ENCODE data around the gene TUBGCP5.
"Not testable (repeated sequence)": the region's sequence is repeated elsewhere in the genome, so short reads cannot be mapped to it uniquely, and the experiment has no call there.

Gene TUBGCP5

DNA sequence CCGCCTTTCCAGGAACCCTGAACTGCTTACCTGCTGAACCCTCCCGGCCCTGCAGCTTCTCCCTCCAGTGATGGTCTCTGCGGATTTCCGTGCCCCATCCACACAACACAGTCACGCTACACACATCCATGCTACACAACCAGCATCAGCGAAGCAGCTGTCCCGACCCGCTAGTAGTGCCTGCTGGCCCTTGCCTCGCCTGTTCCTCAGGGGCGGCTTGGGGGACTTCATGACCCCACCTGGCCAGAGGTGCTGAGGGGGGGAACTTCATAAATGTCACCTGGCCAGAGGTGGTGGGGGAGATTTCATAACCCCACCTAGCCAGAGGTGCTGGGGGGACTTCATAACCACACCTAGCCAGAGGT is 530 bp upstream of the TUBGCP5 start:
- no peak for DNase-seq

GRCh38 chr15:23038726-23039142 is 635 bp downstream of the TUBGCP5 start:
- peak; percentile 15 for DNase-seq

DNA sequence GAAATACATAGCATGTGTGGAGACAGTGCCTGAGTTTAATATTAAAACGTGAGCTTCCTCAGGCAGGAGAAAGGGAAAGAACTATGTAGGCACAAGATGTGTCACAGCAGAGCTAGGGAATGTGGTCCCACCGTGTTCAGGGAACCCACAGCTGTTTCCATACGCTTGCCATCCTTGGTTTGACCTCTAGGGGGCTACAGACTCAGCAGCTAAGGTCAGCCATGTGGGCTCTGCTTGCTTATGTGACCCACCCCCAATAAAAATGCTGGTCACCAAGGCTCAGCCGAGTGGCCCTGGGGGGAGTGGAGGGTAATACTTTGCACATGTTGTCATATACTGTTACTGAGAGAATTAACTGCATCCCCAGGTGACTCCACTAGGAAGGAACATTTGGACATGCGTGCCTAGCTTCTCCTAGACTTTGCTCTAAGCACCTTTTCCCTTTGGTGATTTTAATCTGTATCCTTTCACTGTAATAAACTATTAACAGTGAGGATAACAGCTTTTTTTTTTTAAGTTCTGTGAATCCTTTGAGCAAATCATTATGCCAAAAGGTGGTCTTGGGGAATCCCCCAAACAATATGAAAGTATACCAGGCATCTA is 3.3 kb downstream of the TUBGCP5 start:
- DNase-seq = no peak

- DNase-seq = no peak
These were observed 5.4 kb downstream of the TUBGCP5 start for GRCh38 chr15:23033979-23034378.

- DNase-seq = no peak
These were observed 13.2 kb downstream of the TUBGCP5 start for GRCh38 chr15:23026218-23026617.

- no peak for DNase-seq
These were observed 17.2 kb downstream of the TUBGCP5 start for GRCh38 chr15:23022156-23022555.

GRCh38 chr15:23014394-23015000 is 24.9 kb downstream of the TUBGCP5 start:
- no peak for DNase-seq

GRCh38 chr15:23013681-23014080 is 25.7 kb downstream of the TUBGCP5 start:
- no peak for DNase-seq

DNA sequence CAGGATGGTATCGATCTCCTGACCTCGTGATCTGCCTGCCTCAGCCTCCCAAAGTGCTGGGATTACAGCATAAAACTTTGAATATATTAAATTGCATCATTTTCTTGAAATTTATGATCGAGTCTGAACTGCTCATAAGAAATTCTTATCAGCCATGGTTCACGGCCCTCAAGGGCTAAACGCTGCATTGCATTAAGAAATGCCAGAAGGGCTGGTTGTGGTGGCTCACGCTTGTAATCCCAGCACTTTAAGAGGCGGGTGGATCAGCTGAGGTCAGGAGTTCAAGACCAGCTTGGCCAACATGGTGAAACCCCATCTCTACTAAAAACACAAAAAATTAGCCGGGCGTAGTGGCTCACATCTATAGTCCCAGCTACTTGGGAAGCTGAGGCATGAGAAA is 26.8 kb downstream of the TUBGCP5 start:
- not testable (repeated sequence) for DNase-seq

DNA sequence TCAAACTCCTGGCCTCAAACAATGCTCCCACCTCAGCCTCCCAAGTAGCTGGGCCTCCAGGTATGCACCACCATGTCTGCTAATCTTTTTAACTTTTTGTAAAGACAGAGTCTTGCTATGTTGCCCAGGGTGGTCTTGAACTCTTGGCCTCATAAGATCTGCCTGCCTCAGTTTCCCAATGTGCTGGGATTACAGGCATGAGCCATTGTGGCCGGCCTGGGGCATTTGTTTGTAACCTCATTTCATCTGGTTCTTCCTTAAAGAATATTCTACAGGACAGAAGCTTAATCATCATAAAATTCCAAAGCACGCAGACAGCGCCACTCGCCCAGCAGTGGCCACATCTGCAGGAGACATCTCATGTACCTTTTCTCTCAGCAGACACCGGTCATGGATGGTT is 35.6 kb downstream of the TUBGCP5 start:
- no peak for DNase-seq

- DNase-seq = no peak
These were observed 36.4 kb downstream of the TUBGCP5 start for GRCh38 chr15:23002920-23003319.

DNA sequence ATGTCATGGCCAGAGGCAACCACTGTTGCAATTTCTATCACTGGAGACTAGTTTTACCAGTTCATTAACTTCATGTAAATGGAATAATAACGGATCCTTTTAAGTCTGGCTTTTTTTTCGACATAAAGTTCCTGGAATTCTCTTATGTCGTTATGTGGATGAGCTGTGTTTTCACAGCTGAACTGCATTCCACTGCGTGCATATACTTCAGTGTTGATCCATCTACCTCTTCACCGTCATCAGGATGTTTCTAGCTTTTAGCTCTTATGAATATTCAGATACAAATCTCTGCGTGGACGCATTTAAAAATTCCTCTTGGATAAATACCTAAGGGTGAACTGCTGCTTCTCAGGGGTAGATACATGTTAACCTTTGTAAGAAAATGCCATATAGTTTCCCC is 43.6 kb downstream of the TUBGCP5 start:
- no peak for DNase-seq

GRCh38 chr15:22992024-22992326 is 47.4 kb downstream of the TUBGCP5 start:
- DNase-seq = no peak

DNA sequence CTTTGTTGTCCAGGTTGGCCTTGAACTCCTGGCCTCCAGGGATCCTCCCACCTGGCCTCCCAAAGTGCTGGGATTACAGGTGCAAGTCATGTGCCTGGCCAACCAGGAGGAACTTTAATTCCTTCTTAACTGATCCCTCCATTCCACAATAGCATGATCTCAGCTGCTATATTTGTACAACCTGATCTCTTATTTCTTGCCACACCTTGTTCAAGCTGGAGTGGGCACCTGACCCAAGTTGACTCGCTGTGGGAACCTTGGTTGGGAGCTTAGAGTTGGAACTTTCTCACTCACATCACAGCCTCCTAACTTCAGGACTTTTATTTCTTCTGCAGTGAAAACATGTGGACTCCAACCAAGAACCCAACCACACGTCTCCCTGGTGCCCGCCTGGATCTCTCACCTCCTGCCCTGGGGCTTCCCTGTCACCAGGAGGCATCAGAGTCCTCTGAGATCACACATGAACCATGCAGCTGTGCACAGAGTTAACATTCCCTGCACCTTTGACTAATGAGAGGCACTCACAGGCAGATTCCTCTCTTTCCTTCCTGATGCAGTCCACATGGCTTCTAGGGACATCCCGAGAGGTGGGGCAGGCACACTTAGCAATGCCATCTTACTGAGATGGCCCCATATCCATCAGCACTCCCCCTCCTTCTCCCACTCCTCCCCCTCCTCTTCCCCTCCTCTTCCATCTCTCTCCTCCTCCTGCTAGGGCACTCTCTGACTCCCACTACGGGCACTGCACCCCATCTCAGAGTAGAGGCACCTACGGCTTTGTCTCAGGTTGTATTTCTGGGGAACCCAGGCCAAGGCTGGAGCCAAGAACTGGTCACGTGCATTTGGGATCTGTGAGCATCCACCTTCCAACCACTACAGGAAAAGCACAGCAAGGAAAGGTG is 49.5 kb downstream of the TUBGCP5 start:
- DNase-seq = no peak

DNA sequence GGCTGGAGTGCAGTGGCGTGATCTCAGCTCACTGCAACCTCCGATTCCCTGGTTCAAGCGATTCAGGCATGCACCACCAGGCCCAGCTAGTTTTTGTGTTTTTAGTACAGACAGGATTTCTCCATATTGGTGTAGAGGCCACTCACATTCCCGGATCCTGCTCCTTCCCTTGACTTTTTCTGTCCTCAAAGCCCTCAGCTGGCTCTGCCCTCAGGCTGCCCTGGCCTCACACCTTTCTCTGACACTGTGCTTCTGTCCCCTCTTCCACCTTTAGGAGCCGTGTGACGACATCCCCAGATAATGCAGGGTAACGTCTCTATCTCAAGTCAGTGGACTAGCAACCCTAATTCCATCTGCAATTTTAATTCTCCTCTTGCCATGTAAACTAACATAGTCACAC is 50.6 kb downstream of the TUBGCP5 start:
- DNase-seq = no peak

- DNase-seq = not testable (repeated sequence)
These were observed 57.4 kb downstream of the TUBGCP5 start for GRCh38 chr15:22981931-22982330.

DNA sequence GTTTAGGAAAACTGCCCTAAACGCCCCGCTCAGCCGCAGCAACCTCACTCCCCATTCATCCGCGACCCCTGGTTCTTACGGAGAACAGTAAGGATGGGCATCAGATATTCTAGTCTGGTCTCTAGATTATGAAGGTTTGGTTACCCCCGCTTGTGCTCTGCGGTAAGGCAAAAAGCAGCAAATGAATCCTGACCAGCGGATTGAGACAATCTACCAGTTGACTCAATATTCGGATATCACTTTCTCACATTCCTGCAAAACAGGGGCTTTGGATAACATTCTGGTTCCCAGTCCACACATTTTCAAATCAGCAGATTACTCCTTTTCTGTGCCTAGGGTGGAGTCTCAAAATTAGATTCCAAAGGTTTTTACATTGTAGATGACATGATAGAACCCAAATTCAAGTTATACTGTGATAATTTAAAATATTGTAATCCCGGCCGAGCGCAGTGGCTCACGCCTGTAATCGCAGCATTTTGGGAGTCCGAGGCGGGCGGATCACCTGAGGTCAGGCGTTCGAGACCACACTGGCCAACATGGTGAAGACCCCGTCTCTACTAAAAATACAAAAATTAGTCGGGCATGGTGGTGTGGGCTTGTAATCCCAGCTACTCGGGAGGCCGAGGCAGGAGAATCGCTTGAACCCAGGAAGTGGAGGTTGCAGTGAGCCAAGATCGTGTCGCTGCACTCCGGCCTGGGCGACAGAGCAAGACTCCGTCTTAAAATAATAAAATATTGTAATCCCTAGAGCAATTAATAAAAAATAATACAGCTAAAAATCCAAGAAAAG is 58.1 kb downstream of the TUBGCP5 start:
- no peak for DNase-seq

DNA sequence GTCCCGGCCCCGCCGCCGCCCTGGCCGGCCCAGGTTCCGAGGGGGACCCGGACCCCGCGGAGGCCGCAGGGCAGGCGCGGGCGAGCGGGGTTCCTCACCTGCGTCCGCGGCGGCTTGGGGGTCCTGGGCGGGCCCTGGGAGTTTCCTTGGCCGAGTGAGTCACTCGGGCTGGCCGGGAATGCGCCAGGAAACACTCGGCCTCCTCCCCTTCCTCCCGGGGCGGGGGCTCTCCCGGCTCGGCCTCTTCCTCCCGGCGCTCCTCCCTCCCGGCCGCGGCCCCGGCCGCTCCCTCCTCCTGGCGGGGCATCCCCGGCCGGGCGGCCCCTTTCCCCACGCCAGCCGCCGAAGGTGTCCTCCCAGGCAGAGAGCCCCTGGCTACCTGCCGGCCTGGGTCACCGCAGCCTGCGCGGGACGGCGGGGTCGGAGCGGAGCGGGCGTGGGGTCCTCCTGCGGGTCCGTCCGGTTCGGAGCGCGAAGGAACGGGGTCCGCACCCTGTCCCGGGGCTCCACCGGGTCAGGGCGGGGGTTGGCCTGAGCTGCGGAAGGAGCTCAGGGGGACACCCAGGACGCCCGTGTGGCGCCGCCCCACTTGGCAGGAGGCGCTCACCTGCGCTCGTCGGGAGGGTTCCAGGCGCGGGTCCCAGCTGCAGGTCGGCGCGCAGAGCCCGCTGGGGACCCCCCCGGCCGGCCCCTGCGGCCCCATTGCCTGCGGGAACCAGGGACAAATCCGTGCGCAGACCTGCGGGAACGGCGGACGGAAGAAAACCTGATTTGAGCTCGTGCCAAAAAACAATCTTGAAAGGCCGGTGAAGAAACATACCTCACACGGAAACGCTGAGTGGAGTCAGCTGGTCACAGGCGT is 58.9 kb downstream of the TUBGCP5 start, which contains the start of gene CYFIP1:
TSS of gene CYFIP1 (minus strand) at position 180 of the 862 bp plus-strand sequence. CDS start 33,083 bp downstream, outside the sequence.
- DNase-seq = peak; percentile 50

DNA sequence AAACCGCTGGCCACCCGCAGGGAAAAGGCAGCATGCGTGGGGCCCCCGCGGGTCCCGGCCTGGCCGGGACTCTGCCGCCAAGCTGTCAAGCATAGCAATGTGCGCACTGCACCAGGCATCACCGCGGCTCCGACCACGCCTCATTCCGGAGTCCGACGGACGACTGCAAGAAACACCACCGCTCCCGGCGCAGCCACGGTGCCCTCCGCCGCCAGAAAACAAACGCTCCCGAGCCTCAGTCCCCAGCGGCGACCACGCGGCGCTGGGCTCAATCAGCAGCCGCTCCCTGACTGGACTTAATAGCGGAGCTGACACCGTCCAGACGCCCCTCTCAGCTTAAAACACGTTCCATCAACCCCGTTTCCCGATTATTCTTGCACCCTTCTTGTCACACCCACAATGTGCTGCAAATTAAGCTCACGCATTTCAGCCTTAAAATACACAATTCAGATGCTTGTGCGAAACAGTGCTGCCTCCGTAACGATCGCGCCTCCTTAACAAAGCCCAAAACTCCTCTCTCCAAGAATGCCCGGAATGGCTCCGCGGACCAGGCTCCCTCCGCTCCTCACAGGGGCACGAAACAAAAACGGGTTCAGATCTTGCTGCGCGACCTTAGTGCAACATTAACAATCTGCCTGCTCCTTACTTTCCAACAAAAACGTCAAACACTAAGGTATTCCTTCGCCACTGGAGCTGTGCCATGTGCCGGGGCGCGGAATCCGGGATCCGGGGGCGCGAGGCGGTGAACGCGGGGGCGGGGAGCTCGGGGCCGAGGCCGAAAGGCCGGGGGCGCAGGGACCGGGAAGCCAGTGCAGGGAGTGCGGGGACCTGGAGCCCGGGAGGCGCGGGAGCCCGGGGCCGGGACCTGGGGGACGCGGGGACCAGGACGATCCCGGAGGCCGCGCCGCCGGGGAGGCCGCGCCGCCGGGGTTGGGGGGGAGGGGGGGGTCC is 59.9 kb downstream of the TUBGCP5 start:
- DNase-seq = peak; percentile 55

GRCh38 chr15:22978691-22979237 is 60.6 kb downstream of the TUBGCP5 start:
- peak; percentile 49 for DNase-seq

DNA sequence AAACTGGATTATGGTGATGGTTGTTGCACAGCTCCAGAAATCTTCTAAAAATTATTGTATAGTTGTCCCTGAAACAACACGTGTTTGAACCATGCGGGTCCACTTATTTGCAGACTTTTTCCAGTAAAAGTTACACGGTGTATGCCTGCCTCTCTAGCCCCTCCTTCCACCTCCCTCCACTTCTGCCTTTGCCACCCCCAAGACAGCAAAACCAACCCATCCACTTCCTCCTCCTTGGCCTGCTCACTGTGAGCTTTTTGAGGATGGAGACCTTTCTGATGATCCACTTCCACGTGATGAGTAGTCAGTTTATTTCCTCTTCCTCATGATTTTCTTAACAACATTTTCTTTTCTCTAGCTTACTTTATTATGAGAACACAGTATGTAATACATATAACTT is 64.6 kb downstream of the TUBGCP5 start:
- DNase-seq = no peak
